ENCODE data around the gene PTPRB.

PTPRB gene

DNA sequence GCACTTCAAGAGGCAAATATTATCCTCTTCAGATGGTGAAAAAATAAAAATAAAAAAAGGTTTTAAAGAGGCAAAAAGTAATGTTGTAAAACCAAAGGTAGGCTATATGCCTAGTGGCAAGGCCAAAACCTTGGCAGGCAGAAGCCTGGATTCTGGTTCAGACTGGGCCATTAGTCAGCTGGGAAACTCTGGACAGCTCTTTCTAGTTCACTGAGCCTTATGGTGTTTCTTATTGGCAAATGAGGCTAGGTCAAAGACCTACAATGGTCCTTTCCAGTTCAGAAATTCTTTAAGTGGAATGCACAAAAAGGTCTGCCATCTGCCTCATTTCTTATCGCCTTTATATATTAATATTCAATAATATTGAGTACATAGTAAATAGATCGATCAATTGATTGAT lies 44.6 kb downstream of the PTPRB start:
- no peak for DNase-seq (ENCODE audit: low read depth)

DNA sequence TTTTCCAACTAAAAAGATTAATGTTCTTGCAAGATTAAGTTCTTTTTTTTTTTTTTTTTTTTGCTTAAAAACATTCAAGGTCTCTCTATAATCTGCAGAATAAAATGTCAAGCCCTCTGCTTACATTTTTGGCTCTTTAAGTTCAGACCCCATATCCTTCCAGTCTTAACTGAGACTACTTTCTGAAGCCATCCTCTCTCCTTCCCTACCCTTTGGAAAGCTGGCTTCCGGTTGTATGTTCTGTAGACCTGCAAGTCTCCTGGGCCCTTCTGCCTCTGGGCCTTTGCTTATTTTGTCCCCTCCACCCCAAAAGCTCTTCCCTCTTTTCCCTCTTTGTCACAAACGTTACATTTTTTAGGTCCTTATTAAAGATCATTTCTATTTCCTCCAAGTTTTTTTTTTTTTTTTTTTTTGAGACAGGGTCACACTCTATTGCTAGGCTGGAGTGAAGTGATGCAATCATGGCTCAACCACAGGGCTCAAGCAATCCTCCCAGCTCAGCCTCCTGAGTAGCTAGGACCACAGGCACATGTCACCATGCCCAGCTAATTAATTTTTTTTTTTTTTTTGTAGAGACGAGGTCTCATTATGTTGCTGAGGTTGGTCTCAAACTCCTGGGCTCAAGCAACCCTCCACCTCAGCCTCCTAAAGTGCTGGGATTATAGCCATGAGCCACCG lies 46.5 kb downstream of the PTPRB start:
- no peak for DNase-seq (ENCODE audit: low read depth)

DNA sequence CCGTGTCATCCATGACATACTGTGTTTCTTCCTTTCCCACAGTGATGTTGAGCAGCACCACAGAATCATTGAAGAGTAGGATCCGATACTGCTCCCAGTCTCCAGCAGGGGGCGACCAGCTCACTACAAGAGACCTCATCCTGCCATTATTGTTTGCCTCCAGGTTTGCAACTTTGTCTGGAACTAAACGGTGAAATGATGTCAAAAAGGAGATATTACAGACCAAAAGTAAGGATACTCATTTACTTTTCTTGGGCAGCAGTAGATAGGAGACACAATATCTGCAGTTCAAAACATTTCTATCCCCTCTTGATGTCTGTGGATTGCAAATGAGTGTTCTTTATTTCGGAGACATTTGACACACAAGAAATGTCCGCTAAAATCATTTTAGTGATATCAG lies 47.2 kb downstream of the PTPRB start:
- DNase-seq (ENCODE audit: low read depth) = peak; percentile 44

DNA sequence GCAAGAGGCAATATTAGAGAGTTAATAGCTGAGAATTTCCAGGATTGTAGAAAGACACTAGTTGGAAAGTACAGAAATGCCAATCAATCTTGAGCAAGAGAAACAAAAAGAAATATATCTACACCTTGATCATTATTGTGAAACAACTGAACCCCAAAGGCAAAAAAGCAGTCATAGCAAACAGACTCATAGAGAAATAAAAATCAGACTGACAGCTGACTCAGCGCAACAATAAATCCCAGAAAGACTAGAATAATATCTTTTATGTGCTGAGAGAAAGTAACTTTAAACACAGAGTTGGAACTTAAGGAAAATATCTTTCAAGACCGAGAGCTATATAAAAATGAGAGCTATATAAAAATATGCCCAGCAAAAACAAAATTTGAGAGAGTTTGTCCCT lies 52.9 kb downstream of the PTPRB start:
- DNase-seq (ENCODE audit: low read depth) = no peak

- DNase-seq (ENCODE audit: low read depth) = no peak
These were observed 54.0 kb downstream of the PTPRB start for GRCh38 chr12:70583251-70583650.

DNA sequence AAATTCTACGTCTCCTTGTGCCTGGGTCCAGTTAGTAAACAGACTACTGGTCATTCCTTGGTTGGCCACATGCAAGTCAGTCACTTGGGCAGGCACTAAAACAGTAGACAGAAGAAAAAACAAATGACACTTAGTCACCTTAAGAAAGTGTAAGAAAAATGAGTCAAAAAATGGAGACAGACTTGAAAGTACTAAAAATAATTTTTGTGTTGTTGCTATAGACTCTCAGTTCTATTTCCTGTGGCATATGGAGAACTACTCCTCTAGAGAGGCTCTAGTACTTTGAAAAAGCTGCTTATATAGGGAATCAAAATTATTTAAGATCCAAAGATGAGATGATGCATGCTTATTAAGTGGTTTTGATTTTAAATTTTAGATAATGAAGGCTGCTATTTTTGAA lies 56.0 kb downstream of the PTPRB start:
- DNase-seq (ENCODE audit: low read depth) = no peak

GRCh38 chr12:70577283-70577634 lies 60.0 kb downstream of the PTPRB start:
- DNase-seq (ENCODE audit: low read depth) = no peak

- DNase-seq (ENCODE audit: low read depth) = no peak
These were observed 60.6 kb downstream of the PTPRB start for GRCh38 chr12:70576341-70577282.

GRCh38 chr12:70571705-70572268 lies 65.4 kb downstream of the PTPRB start:
- DNase-seq (ENCODE audit: low read depth) = no peak

DNA sequence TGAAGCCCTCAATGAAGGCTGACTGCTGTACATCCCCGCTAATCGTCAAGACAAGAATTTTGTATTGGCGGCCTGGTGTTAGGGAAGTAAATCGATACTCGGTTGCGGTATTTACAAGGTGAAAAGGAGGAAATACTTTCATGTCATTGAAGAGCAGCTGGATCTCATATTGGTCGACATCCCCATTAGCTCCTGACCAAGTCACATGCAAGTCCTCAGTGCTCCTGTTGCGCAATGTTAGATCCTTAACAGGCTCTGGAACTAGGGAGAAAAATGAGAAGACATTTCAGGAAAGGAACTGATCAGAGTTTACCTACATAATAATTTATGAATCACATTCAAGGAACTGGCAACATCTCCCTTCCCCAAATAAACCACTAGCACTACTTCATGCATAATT lies 66.2 kb downstream of the PTPRB start:
- DNase-seq (ENCODE audit: low read depth) = no peak

DNA sequence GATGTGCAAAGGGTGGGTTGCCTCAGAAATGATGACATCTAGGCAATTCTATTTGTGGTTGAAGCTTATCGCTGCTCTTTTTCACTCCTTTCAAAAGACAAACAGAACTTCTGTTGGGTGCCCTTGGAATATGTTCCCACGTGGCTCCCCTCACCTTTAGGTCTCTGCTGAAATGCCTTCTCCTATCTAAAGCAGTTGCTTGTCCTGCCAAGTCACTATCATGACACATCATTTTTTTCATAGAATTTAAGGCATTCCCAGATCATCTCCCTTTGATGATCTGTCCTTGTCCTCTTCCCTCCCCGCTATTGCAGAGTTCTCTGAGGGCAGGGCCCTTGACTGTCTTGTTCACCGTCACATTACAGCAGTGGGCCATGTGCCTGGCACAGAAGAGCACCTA lies 75.7 kb downstream of the PTPRB start:
- no peak for DNase-seq (ENCODE audit: low read depth)

DNA sequence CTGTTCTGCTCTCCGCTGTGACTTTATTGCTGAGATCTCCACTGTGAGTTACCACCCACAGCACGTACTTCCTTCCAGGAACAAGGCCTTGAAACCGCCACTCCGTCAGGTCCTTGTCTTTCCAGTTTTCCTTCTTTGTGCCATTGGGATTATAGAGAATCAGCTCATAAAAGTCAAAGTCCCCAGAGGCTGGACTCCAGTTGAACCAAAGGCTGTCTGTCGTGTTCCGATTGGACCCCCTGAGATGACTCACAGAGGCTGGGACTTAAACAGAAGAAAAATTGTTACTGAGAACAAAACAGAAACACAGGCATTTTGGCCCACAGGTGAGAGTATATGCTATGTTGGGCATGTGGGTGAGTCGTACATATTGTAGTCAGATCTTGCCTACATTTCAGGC lies 76.6 kb downstream of the PTPRB start:
- DNase-seq (ENCODE audit: low read depth) = no peak

- DNase-seq (ENCODE audit: low read depth) = no peak
These were observed 77.8 kb downstream of the PTPRB start for GRCh38 chr12:70559390-70559789.

- no peak for DNase-seq (ENCODE audit: low read depth)
These were observed 79.5 kb downstream of the PTPRB start for GRCh38 chr12:70557583-70558191.

- no peak for DNase-seq (ENCODE audit: low read depth)
These were observed 80.9 kb downstream of the PTPRB start for GRCh38 chr12:70556179-70556869.

DNA sequence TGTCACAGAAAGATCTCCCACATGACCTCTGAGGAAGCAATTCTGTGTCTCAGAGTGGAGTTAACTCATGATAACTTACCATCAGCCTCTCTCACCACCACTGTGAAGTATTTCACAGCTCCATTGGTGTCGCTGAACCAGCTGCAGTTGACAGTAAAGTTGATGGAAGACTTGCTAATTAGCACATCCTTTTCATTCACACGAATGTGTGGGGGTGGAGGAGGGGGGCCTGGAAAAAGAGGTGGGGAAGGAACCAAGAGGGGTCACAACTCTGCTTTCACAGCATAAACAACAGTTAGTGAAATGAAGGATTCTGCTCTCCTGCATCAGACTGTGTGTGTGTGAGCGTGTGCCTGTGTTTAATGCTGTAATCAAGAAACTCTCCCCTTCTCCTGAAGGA lies 82.1 kb downstream of the PTPRB start:
- DNase-seq (ENCODE audit: low read depth) = no peak

DNA sequence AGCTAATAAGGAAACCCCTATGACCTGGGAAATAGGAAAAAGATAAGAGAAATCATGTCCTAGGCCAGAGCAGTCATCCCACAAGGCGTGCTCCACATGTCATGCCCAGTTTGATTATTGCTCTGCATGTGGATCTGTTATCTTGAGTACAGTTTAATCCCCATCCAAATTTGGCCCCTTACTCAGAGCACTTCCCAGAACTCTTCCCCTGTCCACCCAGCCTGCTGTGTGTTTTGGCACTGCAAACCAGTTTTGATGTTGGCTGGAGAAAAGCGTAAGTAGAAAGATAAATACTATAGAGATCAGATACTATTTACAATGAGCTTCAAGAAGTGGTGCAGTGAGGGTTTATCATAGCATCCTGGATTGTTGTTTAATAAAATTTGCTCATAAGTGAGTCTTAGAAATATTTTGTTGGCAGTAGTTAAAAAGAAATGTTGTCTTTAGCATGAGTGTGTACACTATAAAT lies 83.8 kb downstream of the PTPRB start:
- DNase-seq (ENCODE audit: low read depth) = no peak

- DNase-seq (ENCODE audit: low read depth) = no peak
These were observed 85.5 kb downstream of the PTPRB start for GRCh38 chr12:70551731-70552130.

DNA sequence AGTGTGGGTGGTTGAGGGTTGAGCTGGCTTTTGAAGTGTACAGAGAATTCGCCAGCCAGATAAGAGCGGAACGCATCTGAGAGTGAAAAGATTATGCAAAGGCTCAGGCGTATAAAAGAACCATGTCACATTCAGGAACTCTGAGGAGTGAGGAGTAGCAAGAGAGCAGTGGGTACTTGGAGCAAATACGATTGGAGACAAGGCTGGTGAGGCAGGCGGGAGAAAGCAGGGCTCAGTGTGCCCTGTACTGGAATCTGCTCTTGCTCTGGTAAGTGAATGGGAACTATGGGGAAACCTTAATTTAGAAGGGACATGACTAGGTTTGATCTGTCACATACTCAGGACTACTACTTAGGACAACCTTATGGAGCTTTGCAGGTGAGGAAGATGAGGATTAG lies 87.0 kb downstream of the PTPRB start:
- DNase-seq (ENCODE audit: low read depth) = no peak

GRCh38 chr12:70549340-70550179 lies 87.7 kb downstream of the PTPRB start:
- DNase-seq (ENCODE audit: low read depth) = no peak

- DNase-seq (ENCODE audit: low read depth) = no peak
These were observed 93.8 kb downstream of the PTPRB start for GRCh38 chr12:70543444-70543843.
